SK-N-SH (cell line): ENCODE data around the gene SEC31B. TPM values are rescaled to one million over a fixed set of nuclear protein-coding genes. Genes with fewer than 3 reads are reported as not detected.

Experiments
- CTCF ChIA-PET: fragments of 300-600, 350-600 bp; formaldehyde crosslinking; extraction: SDS; loops from one replicate; lab custom pipeline; 2021; lab: Yijun Ruan, JAX
- POLR2A ChIA-PET: fragments of 350-600 bp; sonication (Branson Sonifier 250); formaldehyde crosslinking; extraction: SDS; loops from one replicate; lab custom pipeline; 2020; ENCODE audit warnings: antibody characterized with exemption, inconsistent platforms; lab: Yijun Ruan, JAX
- DNase-seq: peaks from one replicate; pipeline ENCODE4 v3.0.0; 2012
- H2AFZ ChIP-seq: fragments of 200-600 bp; sonication (generic); 2 replicates; pipeline ENCODE4 v1.8.1; 2016; ENCODE audit warnings: antibody characterized with exemption, mild to moderate bottlenecking, low read depth
- H3F3A ChIP-seq: fragments of 200-600 bp; sonication (generic); replicated peaks from 2 replicates; pipeline ENCODE3; 2016; ENCODE audit warnings: antibody characterized with exemption, mild to moderate bottlenecking; ENCODE audit not compliant: insufficient read depth
- H3K27ac ChIP-seq, 2 experiments: fragments of 200-500 bp in 1 of 2; fragments of 200-600 bp in 1 of 2; sonication (Bioruptor generic) in 1 of 2; sonication (generic), shearing (Covaris generic) in 1 of 2; 2 replicates each; pipeline versions ENCODE4 v1.5.1 to v1.6.1; 2014 to 2016; ENCODE audit warnings: low read depth in 2 of 2, inconsistent platforms in 1 of 2, low read length in 1 of 2, mild to moderate bottlenecking in 1 of 2, mixed read lengths in 1 of 2
- H3K27me3 ChIP-seq: fragments of 200-600 bp; sonication (generic), shearing (Covaris generic); 2 replicates; pipeline ENCODE4 v1.6.1; 2016; ENCODE audit warnings: mixed run types; ENCODE audit not compliant: insufficient read depth
- H3K36me3 ChIP-seq, 2 experiments: fragments of 200-500 bp in 1 of 2; fragments of 200-600 bp in 1 of 2; sonication (Bioruptor generic) in 1 of 2; sonication (generic) in 1 of 2; replicated peaks in 1 of 2; 2 replicates each; pipeline versions ENCODE3 to v1.5.1; 2014 to 2016; ENCODE audit warnings: low read length in 1 of 2, mild to moderate bottlenecking in 1 of 2; ENCODE audit not compliant: insufficient read depth in 2 of 2, control insufficient read depth in 1 of 2
- H3K4me1 ChIP-seq, 2 experiments: fragments of 200-500 bp in 1 of 2; fragments of 200-600 bp in 1 of 2; sonication (Bioruptor generic) in 1 of 2; sonication (generic), shearing (Covaris generic) in 1 of 2; 2 replicates each; pipeline versions ENCODE4 v1.5.1 to v1.6.1; 2014 to 2016; ENCODE audit warnings: low read depth in 1 of 2, low read length in 1 of 2, mixed run types in 1 of 2; ENCODE audit not compliant: insufficient read depth in 2 of 2, control insufficient read depth in 1 of 2
- H3K4me2 ChIP-seq: fragments of 200-600 bp; sonication (generic), shearing (Covaris generic); 2 replicates; pipeline ENCODE4 v1.6.1; 2017; ENCODE audit warnings: mixed run types
- H3K4me3 ChIP-seq, 2 experiments: fragments of 200-500 bp in 1 of 2; fragments of 200-600 bp in 1 of 2; sonication (Bioruptor generic) in 1 of 2; sonication (generic), shearing (Covaris generic) in 1 of 2; 2 replicates each; pipeline versions ENCODE4 v1.5.1 to v1.8.1; 2014 to 2016; ENCODE audit warnings: low read depth in 2 of 2, inconsistent platforms in 1 of 2, low read length in 1 of 2, mild to moderate bottlenecking in 1 of 2, mixed read lengths in 1 of 2, moderate library complexity in 1 of 2
- H3K79me2 ChIP-seq: fragments of 200-600 bp; sonication (generic); 2 replicates; pipeline ENCODE4 v1.8.1; 2017; ENCODE audit warnings: mild to moderate bottlenecking; ENCODE audit not compliant: insufficient read depth
- H3K9ac ChIP-seq: fragments of 200-600 bp; sonication (generic); 2 replicates; pipeline ENCODE4 v1.6.1; 2017; ENCODE audit warnings: mixed run types
- H3K9me2 ChIP-seq: fragments of 200-600 bp; sonication (generic); 2 replicates; pipeline ENCODE4 v1.6.1; 2017; ENCODE audit warnings: mixed run types
- H3K9me3 ChIP-seq: fragments of 200-600 bp; sonication (generic); 2 replicates; pipeline ENCODE4 v1.6.1; 2017; ENCODE audit warnings: mixed run types, mild to moderate bottlenecking, moderate library complexity
- H4K20me1 ChIP-seq: fragments of 200-600 bp; sonication (generic); 2 replicates; pipeline ENCODE4 v1.6.1; 2017; ENCODE audit warnings: mild to moderate bottlenecking, mixed run types; ENCODE audit not compliant: insufficient read depth
- CHD2 ChIP-seq: fragments of 150-350 bp; IDR thresholded peaks from 2 replicates; pipeline ENCODE4 v1.6.1; 2018; ENCODE audit warnings: low read length; ENCODE audit not compliant: partially characterized antibody
- CTCF ChIP-seq: fragments of 200-600 bp; sonication (generic); IDR thresholded peaks from 2 replicates; pipeline ENCODE4 v1.6.1; 2017; ENCODE audit warnings: antibody characterized with exemption, mild to moderate bottlenecking, moderate library complexity
- ELF1 ChIP-seq: IDR thresholded peaks from 2 replicates; pipeline ENCODE4 v1.4.0; 2012
- FOSL2 ChIP-seq: IDR thresholded peaks from 2 replicates; pipeline ENCODE4 v1.4.0; 2012; ENCODE audit warnings: low read depth, mild to moderate bottlenecking, moderate library complexity, borderline replicate concordance
- GABPA ChIP-seq: IDR thresholded peaks from 2 replicates; pipeline ENCODE4 v1.4.0; 2012; ENCODE audit warnings: low read depth, mild to moderate bottlenecking
- MAX ChIP-seq: IDR thresholded peaks from 2 replicates; pipeline ENCODE4 v1.4.0; 2012; ENCODE audit warnings: low read depth
- NRF1 ChIP-seq: IDR thresholded peaks from 2 replicates; pipeline ENCODE4 v1.6.1; 2012; ENCODE audit warnings: low read depth, mild to moderate bottlenecking, low read length
- SIN3A ChIP-seq: IDR thresholded peaks from 2 replicates; pipeline ENCODE4 v1.6.1; 2012; ENCODE audit warnings: low read depth, mild to moderate bottlenecking, low read length, moderate library complexity, borderline replicate concordance
- SMC3 ChIP-seq: IDR thresholded peaks from 2 replicates; pipeline ENCODE4 v1.6.1; 2012; ENCODE audit warnings: low read depth, low read length, improper control_type of control experiment
- WGBS: methylation state at CpG from one replicate; pipeline ENCODE4 v1.1.6; 2017; ENCODE audit warnings: low lambda C conversion rate; 5-methylcytosine and 5-hydroxymethylcytosine counted together
- polyA plus RNA-seq, 3 experiments: library from polyadenylated mRNA; depleted of rRNA; stranded (reverse); fragments of >200 nt; gene quantifications; 2 replicates each; pipeline ENCODE4 v1.2.3, GENCODE V29; 2012

Gene SEC31B
- polyA plus RNA-seq, 1 of the 3 experiments (the other 2 are of a cell fraction): 8.8 TPM

- no peak for TF ChIP-seq ELF1
- no peak for TF ChIP-seq MAX
- no peak for TF ChIP-seq CTCF
- no peak for TF ChIP-seq GABPA
- ChIA-PET CTCF (interaction anchor here (0.8 to 8.4 kb wide), 8 partner anchors 13 to 221 kb away, joined by 3 to 126 read pairs (median 4); partner anchors contain the start of gene HIF1AN), POLR2A (no interaction called here)
- Histone ChIP-seq H3K4me1 (peaks cover 5 to 8% of the 10 kb centered on the region in 2 experiments; a peak in 3 of 4 replicates), H3K9me2 (no peaks in the 10 kb centered on the region), H3K4me3 (no peak overlapping the region), H3K27me3 (no peaks in the 10 kb centered on the region), H4K20me1 (no peaks in the 10 kb centered on the region), H3K27ac (no peak overlapping the region), H3K9ac (no peak overlapping the region), H3K9me3 (no peaks in the 10 kb centered on the region), H2AFZ (no peak overlapping the region), H3K79me2 (peaks cover 12% of the 10 kb centered on the region), H3F3A (peaks cover 17% of the 10 kb centered on the region), H3K36me3 (peaks cover 10 to 31% of the 10 kb centered on the region in 2 experiments), H3K4me2 (no peak overlapping the region)
- WGBS: 81% methylated on average over 7 of the region's 9 CpGs
- no peak for DNase-seq
Measured at GRCh38 chr10:100522945-100523344, 3.3 kb upstream of the SEC31B start.

- POLR2A ChIA-PET: no interaction called here
- Histone ChIP-seq H3F3A (peaks cover 17% of the 10 kb centered on the region), H3K9ac (no peak overlapping the region), H3K79me2 (peaks cover 5% of the 10 kb centered on the region), H3K27me3 (no peaks in the 10 kb centered on the region), H3K9me3 (no peaks in the 10 kb centered on the region), H3K27ac (no peak overlapping the region), H3K9me2 (no peaks in the 10 kb centered on the region), H2AFZ (no peak overlapping the region), H3K36me3 (peaks cover 9 to 31% of the 10 kb centered on the region in 2 experiments), H3K4me1 (peaks cover 5 to 8% of the 10 kb centered on the region in 2 experiments; a peak in 3 of 4 replicates), H3K4me2 (no peak overlapping the region), H3K4me3 (no peak overlapping the region), H4K20me1 (no peaks in the 10 kb centered on the region)
- WGBS: 83% methylated on average over 5 of the region's 5 CpGs
- DNase-seq: no peak
- no peak for TF ChIP-seq ELF1
- TF ChIP-seq SIN3A: no peak
- TF ChIP-seq CHD2: no peak
- no peak for TF ChIP-seq NRF1
- no peak for TF ChIP-seq FOSL2
- TF ChIP-seq CTCF: no peak
- TF ChIP-seq SMC3: no peak
- CTCF ChIA-PET: interaction anchor here (0.9 to 8.4 kb wide), 7 partner anchors 14 to 222 kb away, joined by 3 to 126 read pairs (median 4); partner anchors contain the start of gene HIF1AN
Measured at GRCh38 chr10:100522107-100522801, 2.6 kb upstream of the SEC31B start.
